ENCODE data around the gene THAP10.

The THAP10 gene

GRCh38 chr15:70853973-70854665, 38.1 kb downstream of the THAP10 start, which contains the start of gene LARP6 (continued):
- TF ChIP-seq ZNF324 (tag by site-specific recombination; IDR thresholded peaks at IDR 0.05) (peak; percentile 36; the same call in 1 of the 2 replicates), ZBTB8A (tag by site-specific recombination; IDR thresholded peaks at IDR 0.05) (peak; percentile 88), GLIS2 (tag by site-specific recombination; IDR thresholded peaks at IDR 0.05) (peak; percentile 95), ZNF211 (tag by site-specific recombination; IDR thresholded peaks at IDR 0.05; ENCODE audit: low read depth) (no peak), KLF1 (tag by site-specific recombination; IDR thresholded peaks at IDR 0.05) (peak; percentile 34; the same call in 1 of the 2 replicates), KLF16 (tag by site-specific recombination; IDR thresholded peaks at IDR 0.05) (peak; percentile 36; the same call in 1 of the 2 replicates), ZNF670 (tag by site-specific recombination; IDR thresholded peaks at IDR 0.05; ENCODE audit: low read depth) (no peak), HOXC10 (CRISPR knock-in tag; IDR thresholded peaks at IDR 0.05) (no peak), ZBTB11 (tag by site-specific recombination; conservative IDR thresholded peaks at IDR 0.05; ENCODE audit: low read depth) (peak; percentile 48; the same call in 1 of the 2 replicates), ZBTB7A (tag by site-specific recombination; IDR thresholded peaks at IDR 0.05; ENCODE audit: low read depth) (0 out of 2 replicates have a peak, but pooled peaks have one; percentile 21), ZIC2 (tag by site-specific recombination; IDR thresholded peaks at IDR 0.05) (peak; percentile 100), GLIS1 (tag by site-specific recombination; IDR thresholded peaks at IDR 0.05) (peak; percentile 97), FEZF1 (tag by site-specific recombination; IDR thresholded peaks at IDR 0.05) (peak; percentile 54; the same call in 1 of the 2 replicates), AEBP2 (tag by site-specific recombination; IDR thresholded peaks at IDR 0.05; ENCODE audit: borderline replicate concordance) (no peak), ZNF558 (tag by site-specific recombination; IDR thresholded peaks at IDR 0.05) (0 out of 2 replicates have a peak, but pooled peaks have one; percentile 27), ZNF843 (tag by site-specific recombination; IDR thresholded peaks at IDR 0.05) (0 out of 2 replicates have a peak, but pooled peaks have one; percentile 41), ZNF2 (tag by site-specific recombination; IDR thresholded peaks at IDR 0.05) (no peak), ZNF610 (tag by site-specific recombination; IDR thresholded peaks at IDR 0.05; ENCODE audit: borderline replicate concordance) (0 out of 2 replicates have a peak, but pooled peaks have one; percentile 32), ZNF600 (tag by site-specific recombination; IDR thresholded peaks at IDR 0.05) (peak; percentile 58; the same call in 1 of the 2 replicates)
- TF ChIP-seq, protein P1, sequence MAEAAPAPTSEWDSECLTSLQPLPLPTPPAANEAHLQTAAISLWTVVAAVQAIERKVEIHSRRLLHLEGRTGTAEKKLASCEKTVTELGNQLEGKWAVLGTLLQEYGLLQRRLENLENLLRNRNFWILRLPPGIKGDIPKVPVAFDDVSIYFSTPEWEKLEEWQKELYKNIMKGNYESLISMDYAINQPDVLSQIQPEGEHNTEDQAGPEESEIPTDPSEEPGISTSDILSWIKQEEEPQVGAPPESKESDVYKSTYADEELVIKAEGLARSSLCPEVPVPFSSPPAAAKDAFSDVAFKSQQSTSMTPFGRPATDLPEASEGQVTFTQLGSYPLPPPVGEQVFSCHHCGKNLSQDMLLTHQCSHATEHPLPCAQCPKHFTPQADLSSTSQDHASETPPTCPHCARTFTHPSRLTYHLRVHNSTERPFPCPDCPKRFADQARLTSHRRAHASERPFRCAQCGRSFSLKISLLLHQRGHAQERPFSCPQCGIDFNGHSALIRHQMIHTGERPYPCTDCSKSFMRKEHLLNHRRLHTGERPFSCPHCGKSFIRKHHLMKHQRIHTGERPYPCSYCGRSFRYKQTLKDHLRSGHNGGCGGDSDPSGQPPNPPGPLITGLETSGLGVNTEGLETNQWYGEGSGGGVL (tag by site-specific recombination; IDR thresholded peaks at IDR 0.05), result peak; percentile 55; the same call in 1 of the 2 replicates
- TF ChIP-seq, protein P2, sequence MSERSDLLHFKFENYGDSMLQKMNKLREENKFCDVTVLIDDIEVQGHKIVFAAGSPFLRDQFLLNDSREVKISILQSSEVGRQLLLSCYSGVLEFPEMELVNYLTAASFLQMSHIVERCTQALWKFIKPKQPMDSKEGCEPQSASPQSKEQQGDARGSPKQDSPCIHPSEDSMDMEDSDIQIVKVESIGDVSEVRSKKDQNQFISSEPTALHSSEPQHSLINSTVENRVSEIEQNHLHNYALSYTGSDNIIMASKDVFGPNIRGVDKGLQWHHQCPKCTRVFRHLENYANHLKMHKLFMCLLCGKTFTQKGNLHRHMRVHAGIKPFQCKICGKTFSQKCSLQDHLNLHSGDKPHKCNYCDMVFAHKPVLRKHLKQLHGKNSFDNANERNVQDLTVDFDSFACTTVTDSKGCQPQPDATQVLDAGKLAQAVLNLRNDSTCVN (tag by site-specific recombination; optimal IDR thresholded peaks at IDR 0.05), result peak; percentile 86
- TF ChIP-seq, protein P3, sequence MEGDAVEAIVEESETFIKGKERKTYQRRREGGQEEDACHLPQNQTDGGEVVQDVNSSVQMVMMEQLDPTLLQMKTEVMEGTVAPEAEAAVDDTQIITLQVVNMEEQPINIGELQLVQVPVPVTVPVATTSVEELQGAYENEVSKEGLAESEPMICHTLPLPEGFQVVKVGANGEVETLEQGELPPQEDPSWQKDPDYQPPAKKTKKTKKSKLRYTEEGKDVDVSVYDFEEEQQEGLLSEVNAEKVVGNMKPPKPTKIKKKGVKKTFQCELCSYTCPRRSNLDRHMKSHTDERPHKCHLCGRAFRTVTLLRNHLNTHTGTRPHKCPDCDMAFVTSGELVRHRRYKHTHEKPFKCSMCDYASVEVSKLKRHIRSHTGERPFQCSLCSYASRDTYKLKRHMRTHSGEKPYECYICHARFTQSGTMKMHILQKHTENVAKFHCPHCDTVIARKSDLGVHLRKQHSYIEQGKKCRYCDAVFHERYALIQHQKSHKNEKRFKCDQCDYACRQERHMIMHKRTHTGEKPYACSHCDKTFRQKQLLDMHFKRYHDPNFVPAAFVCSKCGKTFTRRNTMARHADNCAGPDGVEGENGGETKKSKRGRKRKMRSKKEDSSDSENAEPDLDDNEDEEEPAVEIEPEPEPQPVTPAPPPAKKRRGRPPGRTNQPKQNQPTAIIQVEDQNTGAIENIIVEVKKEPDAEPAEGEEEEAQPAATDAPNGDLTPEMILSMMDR (tag by site-specific recombination; IDR thresholded peaks at IDR 0.05), result no peak
- TF ChIP-seq, protein P4, sequence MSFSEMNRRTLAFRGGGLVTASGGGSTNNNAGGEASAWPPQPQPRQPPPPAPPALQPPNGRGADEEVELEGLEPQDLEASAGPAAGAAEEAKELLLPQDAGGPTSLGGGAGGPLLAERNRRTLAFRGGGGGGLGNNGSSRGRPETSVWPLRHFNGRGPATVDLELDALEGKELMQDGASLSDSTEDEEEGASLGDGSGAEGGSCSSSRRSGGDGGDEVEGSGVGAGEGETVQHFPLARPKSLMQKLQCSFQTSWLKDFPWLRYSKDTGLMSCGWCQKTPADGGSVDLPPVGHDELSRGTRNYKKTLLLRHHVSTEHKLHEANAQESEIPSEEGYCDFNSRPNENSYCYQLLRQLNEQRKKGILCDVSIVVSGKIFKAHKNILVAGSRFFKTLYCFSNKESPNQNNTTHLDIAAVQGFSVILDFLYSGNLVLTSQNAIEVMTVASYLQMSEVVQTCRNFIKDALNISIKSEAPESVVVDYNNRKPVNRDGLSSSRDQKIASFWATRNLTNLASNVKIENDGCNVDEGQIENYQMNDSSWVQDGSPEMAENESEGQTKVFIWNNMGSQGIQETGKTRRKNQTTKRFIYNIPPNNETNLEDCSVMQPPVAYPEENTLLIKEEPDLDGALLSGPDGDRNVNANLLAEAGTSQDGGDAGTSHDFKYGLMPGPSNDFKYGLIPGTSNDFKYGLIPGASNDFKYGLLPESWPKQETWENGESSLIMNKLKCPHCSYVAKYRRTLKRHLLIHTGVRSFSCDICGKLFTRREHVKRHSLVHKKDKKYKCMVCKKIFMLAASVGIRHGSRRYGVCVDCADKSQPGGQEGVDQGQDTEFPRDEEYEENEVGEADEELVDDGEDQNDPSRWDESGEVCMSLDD (tag by site-specific recombination; IDR thresholded peaks at IDR 0.05), result 0 out of 2 replicates have a peak, but pooled peaks have one; percentile 45
- TF ChIP-seq, protein P5, sequence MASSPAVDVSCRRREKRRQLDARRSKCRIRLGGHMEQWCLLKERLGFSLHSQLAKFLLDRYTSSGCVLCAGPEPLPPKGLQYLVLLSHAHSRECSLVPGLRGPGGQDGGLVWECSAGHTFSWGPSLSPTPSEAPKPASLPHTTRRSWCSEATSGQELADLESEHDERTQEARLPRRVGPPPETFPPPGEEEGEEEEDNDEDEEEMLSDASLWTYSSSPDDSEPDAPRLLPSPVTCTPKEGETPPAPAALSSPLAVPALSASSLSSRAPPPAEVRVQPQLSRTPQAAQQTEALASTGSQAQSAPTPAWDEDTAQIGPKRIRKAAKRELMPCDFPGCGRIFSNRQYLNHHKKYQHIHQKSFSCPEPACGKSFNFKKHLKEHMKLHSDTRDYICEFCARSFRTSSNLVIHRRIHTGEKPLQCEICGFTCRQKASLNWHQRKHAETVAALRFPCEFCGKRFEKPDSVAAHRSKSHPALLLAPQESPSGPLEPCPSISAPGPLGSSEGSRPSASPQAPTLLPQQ (tag by site-specific recombination; IDR thresholded peaks at IDR 0.05), result peak; percentile 62
